SK-N-MC (cell line): ENCODE data around the gene STK32B.

Experiments used
- DNase-seq: peaks from one replicate; pipeline ENCODE4 v3.0.0-alpha.2; 2011; ENCODE audit warnings: low read depth, low spot score
- H3K27ac ChIP-seq: fragments of 200-600 bp; sonication (generic); 2 replicates; pipeline ENCODE4 v1.5.1; 2016; ENCODE audit warnings: mixed run types
- H3K36me3 ChIP-seq: fragments of 200-600 bp; sonication (generic); 2 replicates; pipeline ENCODE4 v1.6.1; 2017; ENCODE audit warnings: antibody characterized with exemption, low read length, mixed read lengths; ENCODE audit not compliant: insufficient read depth
- H3K4me3 ChIP-seq: fragments of 200-600 bp; sonication (generic); 2 replicates; pipeline ENCODE4 v1.5.1; 2016
- H3K9ac ChIP-seq: fragments of 200-600 bp; sonication (generic); 2 replicates; pipeline ENCODE4 v1.8.0; 2017; ENCODE audit warnings: mixed run types, mixed read lengths; ENCODE audit not compliant: insufficient read length
- H3K9me3 ChIP-seq: fragments of 200-600 bp; sonication (generic); 2 replicates; pipeline ENCODE4 v1.6.1; 2017; ENCODE audit warnings: low read depth, mild to moderate bottlenecking, antibody characterized with exemption, low read length, moderate library complexity, mixed read lengths
- EZH2 ChIP-seq: fragments of 200-600 bp; sonication (generic); IDR thresholded peaks from one replicate; pipeline ENCODE4 v1.6.1; 2017; ENCODE audit warnings: antibody characterized with exemption
- FOXP2 ChIP-seq: optimal IDR thresholded peaks from 2 replicates; pipeline ENCODE3; 2011; ENCODE audit warnings: mild to moderate bottlenecking, moderate library complexity; ENCODE audit not compliant: insufficient read depth; ENCODE audit errors: extremely low read length, control extremely low read depth
- POLR2AphosphoS5 ChIP-seq: IDR thresholded peaks from 2 replicates; pipeline ENCODE4 v1.6.1; 2012; ENCODE audit warnings: mild to moderate bottlenecking, low read depth, low read length, borderline replicate concordance

The STK32B gene

DNA sequence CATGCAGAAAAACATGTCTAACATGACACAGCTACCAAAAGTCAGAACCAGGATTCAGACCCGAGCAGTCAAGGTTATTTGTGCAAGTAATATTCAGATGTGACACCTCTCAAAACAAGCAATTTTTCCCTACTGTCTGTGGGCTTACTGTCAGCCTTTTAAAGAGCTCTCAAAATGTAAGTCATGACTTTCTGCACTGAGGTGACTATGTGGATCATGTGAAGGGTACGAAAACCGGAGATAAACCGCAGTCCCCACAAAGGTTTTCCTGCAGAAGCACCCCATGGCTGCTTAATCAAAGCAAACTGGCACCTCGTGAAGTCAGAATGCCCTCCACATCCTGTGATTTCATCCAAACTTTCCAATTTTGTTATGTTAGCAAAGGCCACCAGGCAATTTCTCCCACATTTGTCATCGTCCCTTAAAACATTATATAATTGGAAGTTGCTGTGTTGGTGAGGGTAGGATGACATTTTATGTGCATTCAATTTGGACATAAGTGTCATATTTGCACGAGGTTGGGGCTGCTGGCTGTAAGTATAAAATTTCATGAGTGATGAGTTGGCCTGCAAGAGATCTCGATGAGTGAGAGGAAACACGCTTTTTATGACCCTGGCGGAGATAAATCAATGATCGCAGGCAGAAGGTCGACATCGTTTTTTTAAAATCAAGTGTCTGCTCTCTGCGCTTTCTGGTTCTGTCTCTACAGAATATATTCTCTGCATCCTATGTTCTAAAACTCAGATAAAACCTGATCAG is 161.2 kb downstream of the STK32B start:
- Histone ChIP-seq H3K27ac (no peak overlapping the region), H3K4me3 (no peak overlapping the region), H3K9me3 (no peaks in the 10 kb centered on the region), H3K36me3 (no peaks in the 10 kb centered on the region), H3K9ac (no peak overlapping the region)
- DNase-seq, result no peak
- TF ChIP-seq POLR2AphosphoS5 (no peak), EZH2 (no peak), FOXP2 (no peak)

DNA sequence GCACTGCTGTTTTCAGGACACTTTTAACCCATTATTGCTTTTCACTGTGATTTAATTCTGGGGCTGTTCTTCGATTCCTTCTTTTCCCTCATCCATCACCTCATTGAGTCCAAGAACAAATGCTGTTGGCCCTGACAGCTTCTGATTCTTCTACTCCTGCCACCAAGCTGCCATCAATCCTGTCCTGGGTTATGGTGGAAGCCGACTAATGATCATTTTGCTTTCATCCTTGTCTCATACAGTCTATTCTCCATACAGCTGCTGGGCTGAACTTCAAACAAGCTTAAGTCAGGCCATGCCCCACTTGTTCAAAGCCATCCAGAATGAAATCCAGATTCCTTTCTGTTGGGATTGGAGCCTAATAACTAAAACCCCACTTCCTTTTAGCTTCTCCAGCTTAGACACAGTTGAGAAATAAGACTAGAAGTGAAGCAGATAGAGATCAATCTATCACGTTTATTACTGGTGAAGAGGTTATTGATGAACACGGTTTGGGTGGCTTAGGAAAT is 161.9 kb downstream of the STK32B start:
- no peaks in the 10 kb centered on the region for H3K9me3 ChIP-seq
- no peaks in the 10 kb centered on the region for H3K36me3 ChIP-seq
- no peak overlapping the region for H3K27ac ChIP-seq
- H3K4me3 ChIP-seq, result no peak overlapping the region
- H3K9ac ChIP-seq, result no peak overlapping the region
- TF ChIP-seq POLR2AphosphoS5, result no peak
- TF ChIP-seq FOXP2, result no peak
- no peak for TF ChIP-seq EZH2
- DNase-seq, result no peak

DNA sequence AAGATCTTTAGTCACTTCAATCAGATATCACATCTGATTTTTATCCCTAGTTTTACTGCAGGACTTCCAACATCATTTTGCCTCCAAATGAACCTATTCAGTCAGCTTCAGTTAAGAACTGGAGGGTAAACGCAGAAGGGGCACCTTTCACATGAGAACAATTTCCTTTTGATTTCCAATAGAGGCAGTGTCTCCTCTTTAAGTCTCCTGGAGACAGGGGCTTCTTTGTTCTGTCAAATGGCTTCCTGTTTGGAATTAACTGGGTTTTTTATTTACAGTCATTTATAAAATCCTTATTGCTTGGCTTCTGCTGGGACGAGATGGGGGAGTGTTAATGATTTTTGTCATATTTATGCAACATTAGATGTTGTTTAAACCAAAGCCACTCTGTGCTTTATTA is 164.0 kb downstream of the STK32B start:
- no peak for TF ChIP-seq POLR2AphosphoS5
- no peak for TF ChIP-seq EZH2
- no peak for TF ChIP-seq FOXP2
- no peak overlapping the region for H3K4me3 ChIP-seq

DNA sequence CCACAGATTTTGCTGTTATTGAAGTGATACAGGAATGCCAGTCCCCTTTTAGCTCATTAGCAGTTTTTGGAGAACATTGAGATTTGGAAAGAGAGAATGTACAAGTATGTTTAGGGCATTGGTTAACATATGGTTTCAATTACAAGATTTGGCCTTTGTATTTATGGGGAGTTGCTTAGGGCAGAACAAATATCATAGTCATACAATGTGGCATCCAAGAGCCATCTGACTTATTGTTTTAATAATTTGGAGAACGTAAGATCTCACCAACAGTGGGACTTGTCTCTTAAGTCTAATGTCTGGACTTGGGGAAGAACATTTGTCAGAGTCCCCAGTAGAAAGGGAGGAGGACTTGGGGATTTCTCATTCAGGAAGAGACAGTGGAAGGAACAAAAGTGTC is 166.1 kb downstream of the STK32B start:
- no peak overlapping the region for H3K27ac ChIP-seq
- no peaks in the 10 kb centered on the region for H3K36me3 ChIP-seq
- no peak for TF ChIP-seq POLR2AphosphoS5
- no peak for TF ChIP-seq FOXP2
- no peak for TF ChIP-seq EZH2
- H3K4me3 ChIP-seq, result no peak overlapping the region
- H3K9ac ChIP-seq, result no peak overlapping the region
- 0 out of 2 replicates have a peak, but pooled peaks cover 4% of the 10 kb centered on the region for H3K9me3 ChIP-seq
- no peak for DNase-seq

More for the DNA sequence above, 164.0 kb downstream of the STK32B start:
- H3K27ac ChIP-seq, result no peak overlapping the region
- H3K36me3 ChIP-seq, result no peaks in the 10 kb centered on the region
- no peak overlapping the region for H3K9ac ChIP-seq
- no peaks in the 10 kb centered on the region for H3K9me3 ChIP-seq
- no peak for DNase-seq

DNA sequence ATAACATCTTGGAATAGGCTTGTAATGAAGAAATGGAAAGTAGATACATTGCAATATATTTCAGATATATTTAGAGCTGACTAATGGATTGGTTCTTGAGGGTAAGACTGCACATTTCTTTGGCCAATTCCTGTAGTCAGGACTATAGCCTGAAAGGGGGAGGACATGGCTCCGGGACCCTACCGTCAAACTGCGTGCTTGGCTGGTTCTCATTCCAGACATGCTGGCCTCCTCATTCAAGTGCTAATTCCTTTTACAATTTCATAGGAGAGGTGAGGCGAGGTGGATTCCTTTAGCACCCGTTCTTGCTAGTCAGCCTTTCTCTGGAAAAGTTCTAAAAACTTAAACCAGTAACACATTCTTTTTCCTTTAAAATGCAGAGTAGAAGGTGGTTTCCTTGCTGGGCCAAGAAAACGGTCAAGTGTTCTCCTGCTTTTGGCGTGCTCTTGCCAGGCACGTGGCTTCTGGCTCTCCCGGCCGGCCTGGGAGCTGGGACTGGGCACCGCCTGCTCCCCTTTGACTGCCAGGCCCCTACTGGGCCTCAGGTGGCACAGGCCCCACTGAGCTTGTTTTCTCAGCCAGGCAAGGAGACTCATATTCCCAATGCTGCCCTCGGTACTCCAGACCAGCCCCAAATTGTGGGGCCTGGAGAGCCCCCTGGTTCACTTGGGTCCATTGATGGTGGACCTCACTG is 167.2 kb downstream of the STK32B start:
- TF ChIP-seq FOXP2, result no peak
- no peak for TF ChIP-seq POLR2AphosphoS5
- no peak for TF ChIP-seq EZH2
- DNase-seq, result no peak
- Histone ChIP-seq H3K27ac (no peak overlapping the region), H3K9me3 (0 out of 2 replicates have a peak, but pooled peaks cover 4% of the 10 kb centered on the region), H3K9ac (no peak overlapping the region), H3K4me3 (no peak overlapping the region), H3K36me3 (no peaks in the 10 kb centered on the region)

DNA sequence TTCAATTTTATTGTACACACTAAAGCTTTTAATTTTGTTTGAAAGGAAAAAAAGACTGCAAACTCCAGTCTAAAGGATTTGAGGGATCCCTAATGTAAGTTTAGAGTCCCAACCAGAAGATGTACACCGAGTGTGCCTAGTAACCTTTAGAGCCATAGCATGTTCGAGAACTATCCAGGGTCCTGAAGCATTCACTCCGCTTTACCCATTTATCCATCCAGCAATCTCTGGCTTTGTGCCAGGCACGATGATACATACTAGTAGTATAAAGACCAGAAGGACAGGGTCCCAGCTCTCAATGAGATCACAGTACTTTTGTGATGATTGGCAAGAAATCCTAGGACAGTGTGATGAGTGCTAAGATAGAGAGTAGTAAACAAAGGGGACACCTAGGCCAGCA is 168.7 kb downstream of the STK32B start:
- TF ChIP-seq POLR2AphosphoS5 (no peak), FOXP2 (no peak), EZH2 (no peak)
- H3K36me3 ChIP-seq, result no peaks in the 10 kb centered on the region
- no peak overlapping the region for H3K4me3 ChIP-seq
- peak; percentile 53 for DNase-seq
- H3K9ac ChIP-seq, result no peak overlapping the region
- H3K27ac ChIP-seq, result no peak overlapping the region
- H3K9me3 ChIP-seq, result 0 out of 2 replicates have a peak, but pooled peaks cover 4% of the 10 kb centered on the region

DNA sequence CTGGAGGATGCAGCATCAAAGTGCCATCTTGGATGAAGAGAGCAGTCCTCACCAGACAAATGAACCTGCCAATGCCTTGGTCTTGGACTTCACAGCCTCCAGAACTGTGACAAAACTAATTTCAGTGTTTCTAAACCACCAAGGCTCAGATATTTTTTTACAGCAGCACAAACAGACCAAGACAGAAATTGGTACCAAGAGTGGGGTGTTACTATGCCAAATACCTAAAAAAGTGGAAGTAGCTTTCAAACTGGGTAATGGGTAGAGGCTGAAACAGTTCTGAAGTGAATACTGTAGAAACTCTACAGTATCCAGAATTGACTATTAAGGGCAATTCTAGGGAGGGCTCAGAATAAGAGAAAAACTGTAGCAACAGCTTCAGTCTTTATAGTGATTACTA is 170.8 kb downstream of the STK32B start:
- DNase-seq, result no peak
- Histone ChIP-seq H3K36me3 (no peaks in the 10 kb centered on the region), H3K27ac (no peak overlapping the region), H3K9me3 (0 out of 2 replicates have a peak, but pooled peaks cover 4% of the 10 kb centered on the region), H3K4me3 (no peak overlapping the region), H3K9ac (no peak overlapping the region)
- TF ChIP-seq FOXP2 (no peak), EZH2 (no peak), POLR2AphosphoS5 (no peak)

DNA sequence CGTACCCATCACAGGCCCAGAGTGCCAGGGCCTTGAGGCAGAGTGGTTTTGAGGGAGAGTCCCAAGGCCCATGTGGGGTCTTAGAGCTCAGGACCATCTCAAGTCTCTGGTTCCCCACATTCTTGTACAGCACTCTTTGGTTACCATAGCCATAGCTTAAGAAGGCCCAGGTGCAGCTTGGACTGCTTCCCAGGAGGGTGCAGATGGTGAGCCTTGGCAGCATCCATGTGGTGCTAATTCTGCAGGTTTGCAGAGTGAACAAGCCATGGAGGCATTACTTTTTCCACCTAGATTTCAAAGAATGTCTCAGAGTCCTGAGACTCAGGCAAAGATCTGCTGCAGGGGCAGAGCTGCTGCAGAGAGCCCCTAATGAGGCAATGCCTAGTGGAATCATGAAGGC is 171.7 kb downstream of the STK32B start:
- TF ChIP-seq FOXP2 (no peak), POLR2AphosphoS5 (no peak), EZH2 (no peak)
- Histone ChIP-seq H3K36me3 (no peaks in the 10 kb centered on the region), H3K27ac (no peak overlapping the region), H3K9me3 (0 out of 2 replicates have a peak, but pooled peaks cover 4% of the 10 kb centered on the region), H3K4me3 (no peak overlapping the region), H3K9ac (no peak overlapping the region)
- no peak for DNase-seq

DNA sequence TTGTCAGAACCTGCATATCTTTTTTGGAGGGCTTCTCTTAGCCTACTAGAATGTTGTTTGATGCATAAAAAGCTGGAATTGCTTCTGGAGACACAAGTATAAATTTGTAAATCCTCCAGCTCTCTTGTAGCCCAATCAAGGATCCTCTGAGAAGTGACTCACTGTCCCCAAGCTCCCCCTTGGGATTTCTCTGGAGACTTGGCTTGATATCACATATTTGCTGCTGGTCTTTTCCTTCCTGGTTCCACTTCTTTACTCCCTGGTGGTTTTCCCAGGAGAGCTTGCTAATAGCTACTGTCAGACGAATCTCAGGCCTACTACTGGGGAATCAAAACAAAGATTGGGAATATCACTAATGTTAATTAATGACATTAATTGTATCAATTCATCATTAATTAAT is 173.1 kb downstream of the STK32B start:
- Histone ChIP-seq H3K36me3 (no peaks in the 10 kb centered on the region), H3K9me3 (0 out of 2 replicates have a peak, but pooled peaks cover 4% of the 10 kb centered on the region), H3K9ac (no peak overlapping the region), H3K4me3 (no peak overlapping the region), H3K27ac (no peak overlapping the region)
- no peak for TF ChIP-seq POLR2AphosphoS5
- TF ChIP-seq FOXP2, result no peak
- no peak for TF ChIP-seq EZH2
- no peak for DNase-seq
